OCI-LY3 (cell line): ENCODE measurements around the gene TIGIT.

Experiments
- H2AFZ ChIP-seq: fragments of 200-600, 300-600 bp; shearing (Covaris generic); 2 replicates; pipeline ENCODE4 v1.6.0; 2014; ENCODE audit warnings: antibody characterized with exemption, low read depth, low read length
- H3K27ac ChIP-seq: fragments of 200-600, 300-600 bp; sonication (generic); 2 replicates; pipeline ENCODE4 v1.5.1; 2014; ENCODE audit warnings: mild to moderate bottlenecking, low read length, moderate library complexity, mixed read lengths
- H3K27me3 ChIP-seq: fragments of 200-600, 300-600 bp; sonication (generic); 2 replicates; pipeline ENCODE4 v1.6.1; 2014; ENCODE audit warnings: low read depth, low read length, mixed read lengths
- H3K36me3 ChIP-seq: fragments of 200-600, 300-600 bp; sonication (generic); replicated peaks from 2 replicates; pipeline ENCODE3; 2014; ENCODE audit warnings: low read depth, low read length, mixed read lengths
- H3K4me1 ChIP-seq: fragments of 300-600, 200-600 bp; sonication (generic); 2 replicates; pipeline ENCODE4 v1.6.1; 2014; ENCODE audit warnings: low read length, mixed read lengths
- H3K4me2 ChIP-seq: fragments of 200-600, 300-600 bp; sonication (generic); 2 replicates; pipeline ENCODE4 v1.6.1; 2014; ENCODE audit warnings: low read length, mixed read lengths
- H3K4me3 ChIP-seq: fragments of 300-600, 200-600 bp; sonication (generic); 2 replicates; pipeline ENCODE4 v1.5.1; 2014; ENCODE audit warnings: antibody characterized with exemption, mild to moderate bottlenecking, low read length, moderate library complexity
- H3K79me2 ChIP-seq: fragments of 300-600, 200-600 bp; shearing (Covaris generic); 2 replicates; pipeline ENCODE4 v1.6.1; 2014; ENCODE audit warnings: mild to moderate bottlenecking, low read length, mixed read lengths
- H3K9ac ChIP-seq: fragments of 300-600, 200-600 bp; shearing (Covaris generic); 2 replicates; pipeline ENCODE4 v1.6.0; 2014; ENCODE audit warnings: mild to moderate bottlenecking, low read length, moderate library complexity
- H3K9me3 ChIP-seq: fragments of 200-600, 300-600 bp; shearing (Covaris generic); 2 replicates; pipeline ENCODE4 v1.6.1; 2014; ENCODE audit warnings: low read length, mixed read lengths; ENCODE audit not compliant: insufficient read depth
- H4K20me1 ChIP-seq: fragments of 200-600, 300-600 bp; sonication (generic); 2 replicates; pipeline ENCODE4 v1.6.1; 2016; ENCODE audit warnings: low read length, mixed read lengths; ENCODE audit not compliant: insufficient read depth
- EZH2phosphoT487 ChIP-seq: fragments of 200-600 bp; shearing (Covaris generic); IDR thresholded peaks from 2 replicates; pipeline ENCODE4 v1.6.1; 2018; ENCODE audit warnings: antibody characterized with exemption, mixed run types, low read depth
- TF ChIP-seq, protein P1 (sequence below): fragments of 200-600, 300-600 bp; sonication (generic); IDR thresholded peaks from 2 replicates; pipeline ENCODE4 v1.5.1; 2014; ENCODE audit warnings: antibody characterized with exemption, low read length, low read depth

Gene TIGIT

DNA sequence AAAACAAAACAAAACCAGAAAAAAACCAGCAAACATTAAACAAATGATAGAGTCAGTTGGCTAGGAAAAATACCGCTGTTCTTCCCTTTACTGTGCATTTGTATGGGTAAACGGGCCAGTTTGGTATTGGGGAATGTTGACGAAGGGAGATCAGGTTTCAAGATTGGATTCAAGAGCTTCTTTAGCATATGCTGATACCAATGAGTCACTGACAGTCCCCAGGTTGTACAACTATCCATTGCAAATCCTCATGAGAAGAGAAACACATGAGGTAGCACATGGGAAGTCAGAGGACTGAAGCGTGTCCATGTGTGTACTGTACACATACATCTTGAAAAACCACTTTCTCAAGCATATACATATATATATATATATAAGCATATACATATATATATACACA, 25.6 kb downstream of the TIGIT start:
- Histone ChIP-seq H3K79me2 (no peaks in the 10 kb centered on the region), H3K9me3 (no peaks in the 10 kb centered on the region), H4K20me1 (no peaks in the 10 kb centered on the region), H3K4me1 (peaks cover 10% of the 10 kb centered on the region), H3K36me3 (no peaks in the 10 kb centered on the region), H3K4me3 (no peak overlapping the region), H3K27ac (no peak overlapping the region), H3K4me2 (no peak overlapping the region), H3K27me3 (no peaks in the 10 kb centered on the region), H2AFZ (no peak overlapping the region), H3K9ac (no peak overlapping the region)
- TF ChIP-seq, protein P1, sequence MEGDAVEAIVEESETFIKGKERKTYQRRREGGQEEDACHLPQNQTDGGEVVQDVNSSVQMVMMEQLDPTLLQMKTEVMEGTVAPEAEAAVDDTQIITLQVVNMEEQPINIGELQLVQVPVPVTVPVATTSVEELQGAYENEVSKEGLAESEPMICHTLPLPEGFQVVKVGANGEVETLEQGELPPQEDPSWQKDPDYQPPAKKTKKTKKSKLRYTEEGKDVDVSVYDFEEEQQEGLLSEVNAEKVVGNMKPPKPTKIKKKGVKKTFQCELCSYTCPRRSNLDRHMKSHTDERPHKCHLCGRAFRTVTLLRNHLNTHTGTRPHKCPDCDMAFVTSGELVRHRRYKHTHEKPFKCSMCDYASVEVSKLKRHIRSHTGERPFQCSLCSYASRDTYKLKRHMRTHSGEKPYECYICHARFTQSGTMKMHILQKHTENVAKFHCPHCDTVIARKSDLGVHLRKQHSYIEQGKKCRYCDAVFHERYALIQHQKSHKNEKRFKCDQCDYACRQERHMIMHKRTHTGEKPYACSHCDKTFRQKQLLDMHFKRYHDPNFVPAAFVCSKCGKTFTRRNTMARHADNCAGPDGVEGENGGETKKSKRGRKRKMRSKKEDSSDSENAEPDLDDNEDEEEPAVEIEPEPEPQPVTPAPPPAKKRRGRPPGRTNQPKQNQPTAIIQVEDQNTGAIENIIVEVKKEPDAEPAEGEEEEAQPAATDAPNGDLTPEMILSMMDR, result no peak
- no peak for TF ChIP-seq EZH2phosphoT487

DNA sequence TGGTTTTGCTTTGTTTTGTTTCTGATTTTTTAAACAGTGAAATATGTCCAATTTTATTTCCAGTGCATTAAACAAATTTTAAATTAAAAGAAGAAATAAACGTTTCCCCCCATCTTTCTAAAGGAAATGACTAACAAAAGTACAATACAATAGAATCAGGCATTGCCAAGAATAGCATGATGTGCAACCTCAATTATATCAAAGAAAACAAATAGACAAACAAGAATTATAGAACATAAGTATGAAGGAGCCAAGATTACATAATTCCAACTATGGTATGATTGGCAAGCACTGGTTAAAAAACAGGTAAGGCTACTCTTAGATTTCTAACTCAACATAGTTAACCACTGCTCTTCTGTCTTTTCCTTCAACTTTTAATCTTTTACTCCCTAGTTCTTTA, 26.4 kb downstream of the TIGIT start:
- no peaks in the 10 kb centered on the region for H3K79me2 ChIP-seq
- H3K4me1 ChIP-seq, result peaks cover 10% of the 10 kb centered on the region
- H3K4me3 ChIP-seq, result no peak overlapping the region
- H3K27ac ChIP-seq, result no peak overlapping the region
- H3K4me2 ChIP-seq, result no peak overlapping the region
- H2AFZ ChIP-seq, result no peak overlapping the region
- H3K9me3 ChIP-seq, result no peaks in the 10 kb centered on the region
- H3K36me3 ChIP-seq, result no peaks in the 10 kb centered on the region
- no peaks in the 10 kb centered on the region for H3K27me3 ChIP-seq
- H3K9ac ChIP-seq, result no peak overlapping the region
- TF ChIP-seq, protein P1, result no peak
- no peak for TF ChIP-seq EZH2phosphoT487
- H4K20me1 ChIP-seq, result no peaks in the 10 kb centered on the region

DNA sequence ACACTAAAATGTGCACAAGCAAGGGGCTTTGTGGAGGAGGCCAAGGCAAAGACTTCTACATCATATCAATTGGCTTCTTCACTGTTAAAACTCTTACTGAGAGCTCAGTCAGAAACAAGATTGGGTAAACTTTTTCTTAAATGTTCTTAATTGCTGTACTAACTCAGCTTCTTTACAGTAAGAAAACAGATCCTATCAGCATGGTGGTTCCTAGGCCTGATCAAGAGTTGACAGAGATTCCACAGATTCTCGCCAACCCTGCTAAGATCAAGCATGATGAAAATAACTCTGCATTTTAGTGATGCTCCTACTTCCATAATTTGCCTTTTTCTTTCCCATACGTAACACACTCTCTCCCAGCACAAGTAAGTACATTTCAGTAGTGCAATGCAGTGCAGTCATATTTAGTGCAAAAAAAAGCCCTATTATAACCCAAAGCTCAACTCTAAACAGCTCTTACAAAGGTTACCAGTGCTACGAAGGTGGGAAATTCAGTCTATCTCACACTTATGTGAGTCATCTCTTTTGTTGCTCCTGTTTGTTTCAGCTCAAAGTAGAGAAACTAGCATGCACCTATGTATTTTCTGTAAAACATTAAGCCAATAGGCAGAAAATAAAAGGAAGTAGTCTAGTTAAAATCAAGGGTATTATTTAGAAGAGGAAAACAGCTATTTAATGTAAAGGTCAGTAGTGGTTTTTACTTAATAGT, 29.9 kb downstream of the TIGIT start:
- Histone ChIP-seq H3K4me1 (peaks cover 25% of the 10 kb centered on the region), H4K20me1 (no peaks in the 10 kb centered on the region), H3K36me3 (no peaks in the 10 kb centered on the region), H3K4me3 (no peak overlapping the region), H3K27ac (no peak overlapping the region), H3K79me2 (no peaks in the 10 kb centered on the region), H3K27me3 (no peaks in the 10 kb centered on the region), H3K9ac (no peak overlapping the region), H2AFZ (peak overlapping the region; percentile 55), H3K4me2 (no peak overlapping the region), H3K9me3 (no peaks in the 10 kb centered on the region)
- TF ChIP-seq, protein P1, result no peak
- no peak for TF ChIP-seq EZH2phosphoT487

DNA sequence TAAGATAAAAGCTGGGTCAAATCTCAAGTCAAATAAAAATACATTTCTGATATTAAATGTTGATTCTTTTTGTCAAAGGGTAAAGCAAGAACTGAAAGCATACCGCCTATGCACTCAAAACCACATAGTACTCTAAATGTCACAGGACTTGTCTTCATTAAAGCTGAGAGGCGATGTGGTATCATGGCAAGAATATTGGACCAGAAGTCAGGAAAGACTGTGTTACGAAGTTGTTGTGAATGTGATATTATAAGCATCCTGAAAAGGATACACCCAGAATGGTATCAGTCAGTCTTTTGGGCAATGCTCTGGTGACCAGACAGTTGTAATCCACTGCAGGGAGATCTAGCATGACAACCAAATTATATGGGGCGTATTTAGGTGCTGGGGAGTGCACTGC, 33.8 kb downstream of the TIGIT start:
- TF ChIP-seq, protein P1, result no peak
- TF ChIP-seq EZH2phosphoT487, result no peak
- no peaks in the 10 kb centered on the region for H4K20me1 ChIP-seq
- H2AFZ ChIP-seq, result peak overlapping the region; percentile 62; the same call in 1 of the 2 replicates
- no peaks in the 10 kb centered on the region for H3K27me3 ChIP-seq
- H3K79me2 ChIP-seq, result no peaks in the 10 kb centered on the region
- peaks cover 33% of the 10 kb centered on the region for H3K4me1 ChIP-seq
- no peak overlapping the region for H3K27ac ChIP-seq
- peak overlapping the region; percentile 59 for H3K4me2 ChIP-seq
- 0 out of 2 replicates have a peak overlapping the region, but pooled peaks have one; percentile 2 for H3K9ac ChIP-seq
- no peaks in the 10 kb centered on the region for H3K9me3 ChIP-seq
- H3K36me3 ChIP-seq, result no peaks in the 10 kb centered on the region
- H3K4me3 ChIP-seq, result peak overlapping the region; percentile 14; the same call in 1 of the 2 replicates
